GM12874 (cell line): ENCODE results near the gene JMJD6.

ENCODE experiments used
- CTCF ChIP-seq: IDR thresholded peaks from 2 replicates; pipeline ENCODE4 v1.5.1; 2011; ENCODE audit warnings: low read depth, mild to moderate bottlenecking, control low read depth, low read length, moderate library complexity; ENCODE audit not compliant: insufficient read depth

Gene JMJD6

GRCh38 chr17:76678330-76678729 lies 48.1 kb downstream of the JMJD6 start:
- no peak for TF ChIP-seq CTCF

- no peak for TF ChIP-seq CTCF
These were observed 49.0 kb downstream of the JMJD6 start for GRCh38 chr17:76677406-76677805.

- TF ChIP-seq CTCF: no peak
These were observed 49.8 kb downstream of the JMJD6 start for GRCh38 chr17:76676629-76677028.

- no peak for TF ChIP-seq CTCF
These were observed 50.8 kb downstream of the JMJD6 start for GRCh38 chr17:76675648-76676047.

GRCh38 chr17:76674600-76674999 lies 51.8 kb downstream of the JMJD6 start:
- no peak for TF ChIP-seq CTCF

GRCh38 chr17:76673729-76674128 lies 52.7 kb downstream of the JMJD6 start:
- TF ChIP-seq CTCF: no peak

GRCh38 chr17:76672892-76673291 lies 53.5 kb downstream of the JMJD6 start:
- TF ChIP-seq CTCF: no peak
